GOT3 (cell line): ENCODE measurements around the gene PPP1R12A.
"Not testable (repeated sequence)": the region's sequence is repeated elsewhere in the genome, so short reads cannot be mapped to it uniquely, and the experiment has no call there.

Source experiments
- DNase-seq: peaks from one replicate; lab custom pipeline; 2025; ENCODE audit warnings: mixed read lengths; lab: John Stamatoyannopoulos, UW

PPP1R12A gene

GRCh38 chr12:79841248-79841877, 93.5 kb downstream of the PPP1R12A start:
- DNase-seq: no peak

- DNase-seq: no peak
Measured at GRCh38 chr12:79838359-79838758, 96.5 kb downstream of the PPP1R12A start.

GRCh38 chr12:79837575-79837974, 97.3 kb downstream of the PPP1R12A start:
- no peak for DNase-seq

GRCh38 chr12:79835377-79835843, 99.5 kb downstream of the PPP1R12A start:
- no peak for DNase-seq

GRCh38 chr12:79834712-79835376, 100.1 kb downstream of the PPP1R12A start:
- no peak for DNase-seq

GRCh38 chr12:79830440-79830839, 104.5 kb downstream of the PPP1R12A start:
- no peak for DNase-seq

GRCh38 chr12:79828924-79829323, 106.0 kb downstream of the PPP1R12A start:
- no peak for DNase-seq

GRCh38 chr12:79827484-79827883, 107.4 kb downstream of the PPP1R12A start:
- DNase-seq: no peak

- DNase-seq: no peak
Measured at GRCh38 chr12:79826267-79827128, 108.4 kb downstream of the PPP1R12A start.

GRCh38 chr12:79822475-79822874, 112.4 kb downstream of the PPP1R12A start:
- DNase-seq: no peak

- DNase-seq: no peak
Measured at GRCh38 chr12:79818856-79819255, 116.0 kb downstream of the PPP1R12A start.

GRCh38 chr12:79784366-79785065, 150.4 kb downstream of the PPP1R12A start:
- not testable (repeated sequence) for DNase-seq

GRCh38 chr12:79782172-79782900, 152.6 kb downstream of the PPP1R12A start:
- DNase-seq: no peak

GRCh38 chr12:79778802-79779448, 156.0 kb downstream of the PPP1R12A start:
- DNase-seq: no peak

- no peak for DNase-seq
Measured at GRCh38 chr12:79776111-79776510, 158.8 kb downstream of the PPP1R12A start.

GRCh38 chr12:79775355-79776027, 159.4 kb downstream of the PPP1R12A start:
- DNase-seq: no peak

- no peak for DNase-seq
Measured at GRCh38 chr12:79773896-79774295, 161.0 kb downstream of the PPP1R12A start.

- DNase-seq: no peak
Measured at GRCh38 chr12:79769860-79770485, 164.9 kb downstream of the PPP1R12A start.

GRCh38 chr12:79769189-79769859, 165.6 kb downstream of the PPP1R12A start:
- no peak for DNase-seq
